Hepatocyte (in vitro differentiated cells): ENCODE data around the gene SDHA.

Source experiments
- EZH2 ChIP-seq: fragments of 200-600 bp; sonication (generic); IDR thresholded peaks from 2 replicates; pipeline ENCODE4 v1.6.1; 2016; ENCODE audit warnings: antibody characterized with exemption, mild to moderate bottlenecking, borderline replicate concordance
- EZH2phosphoT487 ChIP-seq: fragments of 200-600 bp; sonication (generic); IDR thresholded peaks from one replicate; pipeline ENCODE4 v1.6.1; 2018; ENCODE audit warnings: antibody characterized with exemption, mild to moderate bottlenecking, low read depth, moderate library complexity; ENCODE audit not compliant: unreplicated experiment, severe bottlenecking
- TF ChIP-seq, protein P1 (sequence below): fragments of 200-600 bp; sonication (generic); IDR thresholded peaks from 2 replicates; pipeline ENCODE4 v1.5.1; 2016; ENCODE audit warnings: antibody characterized with exemption, mild to moderate bottlenecking; ENCODE audit not compliant: poor library complexity

DNA sequence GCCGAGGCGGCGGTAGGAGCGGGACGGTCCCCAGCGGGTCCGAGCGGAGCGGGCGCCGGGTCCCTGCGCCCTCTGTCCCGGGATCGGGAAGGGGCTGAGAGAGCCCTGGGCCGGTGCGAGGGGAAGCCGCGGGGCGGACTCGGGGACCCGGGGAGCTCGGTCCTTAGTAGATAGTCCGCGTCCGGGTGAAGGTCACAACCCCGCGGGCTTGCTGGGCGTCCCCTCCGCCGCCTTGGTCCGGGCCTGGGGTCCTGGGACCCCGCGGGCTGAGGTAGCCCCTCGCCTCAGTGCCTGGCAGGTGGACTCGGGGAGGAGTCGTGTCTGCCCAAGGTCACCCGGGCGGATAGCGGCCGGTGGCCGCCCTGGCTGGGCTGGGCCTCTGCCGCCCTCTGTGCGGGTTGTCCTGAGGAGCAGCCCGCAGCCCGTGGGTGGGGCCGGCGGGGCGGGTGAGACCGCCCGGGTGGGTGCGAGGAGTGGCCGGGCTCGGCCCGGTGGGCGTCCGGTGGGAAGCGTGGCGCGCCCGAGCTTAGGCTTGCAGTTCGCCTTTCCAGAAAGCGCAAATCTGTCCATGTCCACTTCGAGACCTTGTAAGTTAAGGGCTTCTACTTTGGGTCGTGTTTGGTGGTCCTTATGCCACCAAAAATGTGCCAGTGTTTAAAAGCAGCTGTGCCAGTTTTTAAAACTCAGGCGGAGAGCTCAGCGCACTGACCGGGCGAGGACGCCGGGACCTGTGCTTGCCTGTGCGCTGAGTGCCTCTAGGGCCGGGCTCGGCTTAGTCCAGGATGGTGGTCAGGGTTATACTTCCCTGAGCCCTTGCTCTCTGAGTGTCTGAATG lies 554 bp downstream of the SDHA start:
- TF ChIP-seq, protein P1, sequence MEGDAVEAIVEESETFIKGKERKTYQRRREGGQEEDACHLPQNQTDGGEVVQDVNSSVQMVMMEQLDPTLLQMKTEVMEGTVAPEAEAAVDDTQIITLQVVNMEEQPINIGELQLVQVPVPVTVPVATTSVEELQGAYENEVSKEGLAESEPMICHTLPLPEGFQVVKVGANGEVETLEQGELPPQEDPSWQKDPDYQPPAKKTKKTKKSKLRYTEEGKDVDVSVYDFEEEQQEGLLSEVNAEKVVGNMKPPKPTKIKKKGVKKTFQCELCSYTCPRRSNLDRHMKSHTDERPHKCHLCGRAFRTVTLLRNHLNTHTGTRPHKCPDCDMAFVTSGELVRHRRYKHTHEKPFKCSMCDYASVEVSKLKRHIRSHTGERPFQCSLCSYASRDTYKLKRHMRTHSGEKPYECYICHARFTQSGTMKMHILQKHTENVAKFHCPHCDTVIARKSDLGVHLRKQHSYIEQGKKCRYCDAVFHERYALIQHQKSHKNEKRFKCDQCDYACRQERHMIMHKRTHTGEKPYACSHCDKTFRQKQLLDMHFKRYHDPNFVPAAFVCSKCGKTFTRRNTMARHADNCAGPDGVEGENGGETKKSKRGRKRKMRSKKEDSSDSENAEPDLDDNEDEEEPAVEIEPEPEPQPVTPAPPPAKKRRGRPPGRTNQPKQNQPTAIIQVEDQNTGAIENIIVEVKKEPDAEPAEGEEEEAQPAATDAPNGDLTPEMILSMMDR = no peak
- no peak for TF ChIP-seq EZH2
- TF ChIP-seq EZH2phosphoT487 = no peak
